Measurements from ENCODE around the gene BHLHE41.

Gene BHLHE41

GRCh38 chr12:26124446-26125399, at the start of gene BHLHE41:
Gene BHLHE41, minus strand, starts transcription at chr12:26125037. Its CDS starts 258 bp downstream, at chr12:26124779.
- no peak for DNase-seq

DNA sequence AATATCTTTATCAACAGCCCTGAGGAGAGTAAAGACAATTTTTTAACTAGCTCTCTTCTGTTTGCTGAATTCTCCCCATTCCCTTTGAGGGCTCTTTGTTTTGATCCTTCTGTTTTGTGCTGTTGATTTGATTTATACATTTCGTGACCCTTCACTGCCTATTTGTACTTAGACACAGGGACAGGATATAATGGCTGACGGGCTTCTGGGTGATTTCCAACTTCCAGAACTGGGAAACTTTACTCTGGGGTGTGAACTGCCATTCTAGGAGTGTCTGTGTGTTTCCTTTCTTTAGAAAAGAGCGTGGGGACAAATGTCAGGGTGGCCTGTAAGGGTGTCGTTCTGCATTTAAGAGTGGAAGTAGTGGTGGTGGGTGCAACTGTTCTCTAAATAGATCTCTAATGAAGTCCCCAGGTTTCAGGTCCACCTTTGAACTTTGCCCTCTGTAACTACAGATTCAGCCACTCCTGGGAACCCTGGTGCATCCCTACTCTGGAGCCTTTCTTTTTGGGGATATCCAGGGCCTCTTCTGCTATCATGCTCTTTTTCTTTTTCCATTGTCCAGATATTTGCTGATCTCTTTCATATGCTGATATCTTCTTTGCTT, 48.2 kb upstream of the BHLHE41 start:
- DNase-seq: no peak

DNA sequence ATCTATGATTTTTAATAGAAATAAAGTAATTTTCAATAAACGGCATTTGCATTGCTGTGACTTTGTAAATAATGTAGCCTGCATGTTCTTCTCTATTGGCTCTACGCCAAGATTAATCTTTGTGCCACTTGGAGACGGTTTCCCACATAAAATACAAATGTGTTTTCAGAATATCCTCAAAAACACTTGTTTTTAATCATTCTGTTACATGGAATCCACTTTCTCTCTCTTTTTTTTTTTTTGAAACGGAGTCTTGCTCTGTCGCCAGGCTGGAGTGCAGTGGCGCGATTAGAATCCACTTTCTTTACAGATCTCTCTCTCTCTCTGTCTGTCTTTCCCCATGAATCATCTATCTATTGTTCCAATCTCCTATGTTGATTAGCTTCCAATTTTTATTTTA, 47.7 kb upstream of the BHLHE41 start:
- DNase-seq: no peak

- DNase-seq: no peak
These were observed 47.2 kb upstream of the BHLHE41 start for GRCh38 chr12:26172013-26172412.

DNA sequence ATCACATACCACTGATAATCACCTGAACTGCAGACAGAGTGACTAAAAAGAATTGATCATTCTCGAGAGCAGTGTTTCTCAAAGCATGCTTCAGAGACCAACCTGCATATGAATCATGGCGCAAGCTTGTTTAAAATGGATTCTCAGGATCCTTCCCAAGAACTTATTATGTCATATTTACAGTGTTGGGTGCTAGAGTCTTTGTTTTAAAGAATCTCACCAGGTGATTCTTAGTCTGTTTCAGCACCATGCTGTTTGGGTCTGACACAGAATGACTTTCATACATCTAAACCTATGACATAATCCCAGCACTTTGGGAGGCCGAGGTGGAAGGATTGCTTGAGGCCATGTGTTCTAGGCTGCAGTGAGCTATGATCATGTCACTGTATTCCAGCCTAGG, 39.3 kb upstream of the BHLHE41 start:
- DNase-seq: no peak

DNA sequence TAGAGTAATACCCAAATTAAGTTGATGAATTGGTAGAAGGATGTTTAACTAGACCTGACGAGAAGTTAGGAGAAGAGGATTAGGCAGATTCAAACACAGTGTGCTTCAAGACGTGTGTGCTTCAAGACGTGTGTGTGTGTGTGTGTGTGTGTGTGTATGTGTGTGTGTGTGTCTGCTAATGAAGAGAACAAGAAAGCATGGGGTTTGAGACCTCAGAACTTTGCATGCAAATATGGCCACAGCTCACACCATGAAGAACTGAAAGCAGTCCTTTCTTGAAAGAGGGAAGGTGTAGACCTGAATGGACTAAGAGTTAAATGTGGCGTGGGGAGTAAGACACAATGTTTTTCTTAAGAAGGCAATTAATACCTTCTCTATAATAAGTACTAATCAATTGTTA, 38.1 kb upstream of the BHLHE41 start:
- no peak for DNase-seq

- no peak for DNase-seq
These were observed 37.3 kb upstream of the BHLHE41 start for GRCh38 chr12:26162174-26162573.

DNA sequence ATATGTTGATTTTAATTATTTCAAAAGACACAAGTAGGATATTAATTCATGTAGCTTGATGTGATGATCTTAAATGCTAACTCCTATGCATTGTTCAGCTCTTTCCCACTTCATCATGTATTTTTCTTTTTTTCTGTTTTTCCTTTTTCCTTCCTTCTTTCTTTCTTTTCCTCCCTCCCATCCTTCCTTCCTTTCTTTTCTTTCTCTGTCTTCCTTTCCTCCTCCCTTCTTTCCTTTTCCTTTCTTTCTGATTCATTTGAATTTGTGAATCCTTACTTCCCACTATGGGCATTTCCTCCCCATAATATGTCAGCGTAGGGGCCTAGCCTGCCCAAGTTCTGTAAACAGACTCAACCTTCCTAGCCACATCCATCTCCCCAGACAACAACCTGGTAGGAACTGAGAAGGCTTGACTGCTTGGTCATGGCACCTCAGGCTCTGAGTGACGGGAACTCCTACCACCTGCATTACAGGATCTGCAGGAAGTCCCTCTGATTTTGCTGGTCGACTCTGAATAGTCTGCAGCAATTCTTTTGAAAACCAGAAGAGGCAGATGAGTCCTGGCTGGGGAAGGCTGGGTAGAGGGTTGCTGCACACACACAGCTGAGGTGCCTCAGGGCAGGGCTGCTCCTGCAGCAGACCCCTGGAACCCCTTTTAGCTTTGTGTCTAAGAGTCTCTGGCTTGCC, 33.4 kb upstream of the BHLHE41 start:
- no peak for DNase-seq

DNA sequence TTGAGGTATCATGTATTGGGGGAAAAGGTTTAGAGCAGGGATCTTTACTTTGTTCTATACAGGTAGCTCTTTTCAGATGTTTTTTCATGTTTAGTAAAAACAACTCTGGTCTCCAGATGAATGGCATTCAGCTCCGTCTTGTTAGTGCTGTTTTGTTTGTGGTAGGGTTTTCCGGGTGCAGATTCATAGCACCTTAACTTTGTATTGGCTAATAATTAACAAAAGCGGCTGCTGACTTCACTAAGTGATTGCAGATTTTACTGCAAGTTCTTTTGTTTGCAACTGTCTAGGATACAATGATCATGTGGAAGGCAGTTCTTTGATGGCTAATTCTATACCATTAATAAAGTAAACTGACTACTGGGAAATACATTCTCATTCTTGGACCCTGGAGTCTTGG, 32.2 kb upstream of the BHLHE41 start:
- no peak for DNase-seq

DNA sequence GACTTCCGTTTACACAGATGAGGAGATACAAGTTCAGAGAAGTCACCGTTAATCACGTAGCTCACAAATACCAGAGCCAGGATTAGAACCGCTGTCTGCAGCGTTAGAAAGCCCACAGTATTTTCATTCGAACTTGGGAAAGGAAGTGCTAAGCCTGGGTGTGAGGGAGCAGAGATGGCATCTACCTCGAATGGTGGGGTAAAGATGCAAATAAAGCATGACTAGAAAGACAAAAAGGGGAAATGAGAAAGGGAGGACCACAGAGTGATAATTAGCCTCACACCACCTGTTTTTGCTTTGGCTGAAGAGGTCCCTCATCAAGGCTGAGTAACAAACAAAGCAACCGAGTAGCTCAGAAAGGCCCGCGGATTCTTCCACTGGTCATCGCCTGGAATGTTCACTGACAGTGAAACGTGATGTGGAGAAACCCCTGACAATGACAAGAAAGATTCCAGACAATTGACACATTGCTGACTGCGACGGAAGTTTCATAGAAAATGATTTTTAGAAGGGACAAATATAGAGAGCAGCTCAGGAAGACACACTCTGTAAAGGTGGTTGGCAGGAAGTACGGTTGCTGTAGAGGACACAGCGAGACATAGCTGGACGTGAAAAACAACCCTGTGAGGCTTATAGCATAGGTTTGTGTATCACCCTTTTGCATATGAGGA, 31.5 kb upstream of the BHLHE41 start:
- DNase-seq: no peak

DNA sequence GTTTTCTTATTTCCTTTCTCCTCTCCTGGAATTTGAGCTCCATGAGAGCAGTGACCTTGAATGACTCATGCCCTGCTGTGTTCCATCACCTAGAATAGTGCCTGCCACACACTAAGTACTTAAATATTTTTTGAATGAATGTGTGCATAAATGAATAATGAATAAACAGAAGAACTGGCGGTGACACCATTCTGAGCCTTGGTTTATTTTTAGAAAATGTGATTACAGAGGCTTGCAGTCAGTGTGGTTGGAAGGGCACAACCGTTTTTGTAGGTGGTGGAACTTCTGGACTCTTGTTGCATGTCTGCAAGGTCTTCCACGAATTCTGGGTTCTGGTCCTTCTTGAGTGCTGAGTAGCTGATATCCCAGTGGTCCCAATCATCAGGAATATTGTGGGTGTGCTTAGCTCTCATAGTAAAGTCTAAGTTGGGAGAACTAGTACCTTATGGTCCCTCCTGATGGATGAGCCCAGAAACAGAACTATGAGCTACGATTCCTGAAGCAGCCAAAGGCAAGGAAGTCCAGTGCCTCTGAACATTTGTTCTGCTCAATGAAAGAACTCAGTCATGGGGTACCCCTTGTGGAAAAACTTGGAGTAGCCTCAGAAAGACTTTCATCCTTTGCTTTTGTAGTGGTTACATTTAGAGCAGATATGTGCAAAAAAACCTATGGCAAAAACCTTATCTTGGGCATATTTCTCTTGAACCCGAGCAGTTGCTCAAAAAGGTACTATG, 28.8 kb upstream of the BHLHE41 start:
- DNase-seq: no peak

- DNase-seq: no peak
These were observed 27.8 kb upstream of the BHLHE41 start for GRCh38 chr12:26152507-26153102.

DNA sequence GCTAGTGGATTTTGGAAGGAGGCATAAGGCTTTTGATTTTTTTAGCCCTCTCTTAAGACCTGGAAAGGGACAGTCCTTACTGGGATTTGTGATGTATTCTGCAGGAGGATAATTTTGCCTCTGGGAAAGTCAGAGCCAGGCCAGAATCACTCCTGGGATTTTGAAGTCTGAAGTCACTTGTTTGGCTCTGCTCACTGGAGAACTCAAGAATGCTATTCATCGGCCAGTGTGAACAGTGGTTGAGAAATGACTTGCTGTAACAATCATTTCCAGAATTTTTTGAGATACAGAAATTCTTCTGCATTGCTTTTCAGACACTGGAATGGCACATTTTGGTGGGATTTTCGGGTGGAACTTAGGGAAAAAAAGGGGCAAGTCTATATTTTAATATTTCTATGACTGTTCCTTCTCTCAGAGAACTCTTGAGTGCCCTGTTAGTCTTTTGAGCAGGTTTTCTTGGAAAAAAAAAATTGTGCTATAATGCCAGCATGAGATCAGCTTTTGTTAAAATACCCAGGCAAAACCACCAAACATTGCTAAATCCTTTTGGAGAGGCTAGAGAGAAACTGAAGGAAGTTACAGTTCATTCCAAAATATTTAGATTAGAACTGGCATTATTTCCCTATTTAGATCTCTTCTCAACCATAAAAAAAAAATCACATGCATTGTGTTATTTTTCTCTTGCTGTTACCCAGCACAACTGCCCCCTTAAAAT, 26.1 kb upstream of the BHLHE41 start:
- no peak for DNase-seq

DNA sequence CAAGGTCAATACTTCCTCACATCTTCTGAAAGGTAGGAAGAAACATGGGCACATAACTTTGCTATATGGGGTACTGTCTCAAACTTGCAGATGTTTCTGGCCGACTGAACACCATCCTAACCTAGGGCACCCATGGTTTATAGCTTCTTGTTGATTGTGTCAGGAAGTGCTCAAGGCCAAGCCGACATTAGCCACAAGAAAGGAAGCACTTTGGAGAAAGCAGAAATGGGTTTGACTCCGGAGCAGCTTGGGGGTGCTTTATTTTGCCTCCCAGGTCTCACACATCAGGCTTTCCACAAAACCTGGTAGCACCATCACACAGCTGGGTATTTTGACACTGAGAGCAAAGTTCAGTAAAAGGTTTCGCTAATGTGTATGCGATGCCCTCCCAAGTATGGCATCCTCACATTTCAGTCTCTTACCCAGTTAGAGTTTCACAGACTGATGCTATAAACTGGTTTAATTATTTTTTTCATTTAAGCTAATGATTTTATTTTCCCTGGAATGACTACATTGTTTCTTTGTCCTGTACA, 25.2 kb upstream of the BHLHE41 start:
- DNase-seq: no peak

DNA sequence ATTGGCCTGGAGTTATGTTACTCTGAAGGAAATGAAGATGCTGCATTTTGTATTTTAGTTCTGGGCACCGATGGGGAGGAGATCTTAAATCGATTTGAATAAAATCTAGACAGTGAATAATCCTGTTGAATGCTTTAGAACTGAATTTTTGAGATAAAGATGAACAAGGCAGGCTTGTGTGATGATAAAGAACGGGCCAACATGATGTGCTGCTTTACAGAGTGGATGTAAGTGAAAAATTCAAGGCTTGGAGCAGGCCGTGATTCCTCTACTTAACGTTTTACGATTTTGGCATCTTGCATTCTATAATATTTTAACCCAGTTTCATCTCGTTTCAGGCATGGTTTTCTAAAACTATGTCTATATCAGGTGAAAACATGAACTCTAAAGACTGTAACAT, 23.5 kb upstream of the BHLHE41 start:
- no peak for DNase-seq

- no peak for DNase-seq
These were observed 18.5 kb upstream of the BHLHE41 start for GRCh38 chr12:26143291-26143690.

DNA sequence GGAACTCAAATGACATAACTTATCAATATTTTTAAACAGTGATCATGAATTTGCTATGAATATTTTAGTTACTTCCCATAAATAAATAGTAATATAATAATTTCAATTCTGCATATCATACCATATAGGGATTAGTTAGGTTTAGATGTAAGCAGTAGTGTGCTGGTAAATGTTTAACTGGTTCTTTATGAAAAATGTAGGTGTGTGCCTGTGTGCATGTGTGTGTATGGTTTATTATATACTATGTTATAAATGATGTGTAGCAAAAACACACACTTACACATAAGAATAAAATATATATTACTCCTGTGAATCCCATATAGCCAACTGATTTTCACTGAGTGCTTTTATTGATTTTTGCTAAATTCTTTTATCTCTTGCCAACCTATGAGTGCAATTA, 14.0 kb upstream of the BHLHE41 start:
- DNase-seq: no peak

DNA sequence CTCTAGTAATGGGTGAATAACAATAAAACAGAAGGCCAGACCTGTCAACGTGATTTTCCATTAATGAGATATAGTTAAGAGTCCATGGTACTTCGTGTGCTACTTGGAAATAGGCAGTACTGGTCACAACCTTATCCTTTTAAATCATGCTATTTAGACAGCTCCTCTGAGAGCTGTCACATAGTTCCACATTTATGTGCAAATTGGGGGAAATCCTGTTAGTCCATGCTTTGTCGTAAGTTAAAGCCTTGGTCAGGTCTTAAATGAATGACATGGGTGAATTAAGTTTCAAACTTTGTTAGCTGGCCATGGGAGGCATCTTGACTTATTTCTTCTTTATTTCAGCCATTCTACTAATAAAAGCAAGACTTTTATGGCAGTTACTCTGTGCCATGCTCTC, 11.9 kb upstream of the BHLHE41 start:
- DNase-seq: no peak

DNA sequence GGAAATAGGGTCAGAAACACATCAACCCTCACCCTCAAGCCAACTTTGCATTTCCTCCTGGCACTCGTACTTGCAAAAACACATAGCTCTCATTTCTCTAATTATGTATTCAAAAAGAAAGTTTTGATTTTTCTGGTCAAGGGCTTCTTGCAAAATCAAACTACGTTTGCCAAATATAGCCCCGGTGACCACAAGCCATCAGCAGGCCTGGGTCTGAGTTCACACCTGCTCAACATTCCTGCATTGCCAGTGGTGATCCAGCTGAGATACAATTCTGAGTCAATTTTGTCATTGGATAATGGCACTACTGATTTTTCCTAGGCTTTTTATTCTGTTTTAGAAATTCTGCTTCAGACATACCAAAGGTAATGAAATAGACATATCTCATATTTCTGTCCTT, 10.7 kb upstream of the BHLHE41 start:
- no peak for DNase-seq

GRCh38 chr12:26135010-26135420, 10.2 kb upstream of the BHLHE41 start:
- no peak for DNase-seq

GRCh38 chr12:26134540-26134939, 9.7 kb upstream of the BHLHE41 start:
- no peak for DNase-seq
